ENCODE data around the gene METTL26. TPM values are rescaled to one million over a fixed set of nuclear protein-coding genes. Genes with fewer than 3 reads are reported as not detected.
A peak's percentile ranks its signal among the peaks of the same experiment; 100 is the strongest.

METTL26 gene
- total RNA-seq, 1 donor from 2014 or later, result 53.5 TPM

DNA sequence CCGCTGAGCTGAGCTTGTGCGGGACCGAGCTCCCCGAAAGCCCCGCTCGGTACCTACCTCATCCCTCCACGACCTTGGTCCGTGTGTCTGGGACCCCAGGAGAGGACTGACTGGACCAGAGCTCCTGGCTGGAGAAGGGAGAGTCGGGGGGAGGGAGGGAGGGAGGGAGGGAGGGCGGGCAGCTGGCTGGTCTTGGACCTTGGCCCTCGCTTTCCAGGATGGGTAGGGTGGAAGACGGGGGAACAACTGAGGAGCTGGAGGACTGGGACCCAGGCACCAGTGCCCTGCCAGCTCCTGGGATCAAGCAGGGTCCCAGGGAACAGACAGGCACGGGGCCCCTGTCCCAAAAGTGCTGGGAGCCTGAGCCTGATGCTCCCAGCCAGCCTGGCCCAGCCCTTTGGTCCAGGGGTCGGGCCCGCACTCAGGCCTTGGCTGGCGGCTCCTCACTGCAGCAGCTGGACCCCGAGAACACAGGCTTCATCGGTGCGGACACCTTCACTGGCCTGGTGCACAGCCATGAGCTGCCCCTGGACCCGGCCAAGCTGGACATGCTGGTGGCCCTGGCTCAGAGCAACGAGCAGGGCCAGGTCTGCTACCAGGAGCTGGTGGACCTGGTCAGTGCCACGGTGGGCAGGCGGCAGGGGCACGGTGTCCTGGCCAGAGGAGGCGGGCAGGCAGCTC, 39.9 kb upstream of the METTL26 start:
- no peaks in the 10 kb centered on the region for H3K27me3 ChIP-seq
- H3K36me3 ChIP-seq, result peaks cover 26% of the 10 kb centered on the region
- no peak overlapping the region for H3K27ac ChIP-seq
- H3K4me1 ChIP-seq, result peaks cover 13% of the 10 kb centered on the region
- no peak for TF ChIP-seq CTCF (IDR thresholded peaks at IDR 0.05)
- intact Hi-C loops (cut with DNase I), result no loop called here
- H3K4me3 ChIP-seq, result peak overlapping the region; percentile 28
- H3K9me3 ChIP-seq, result no peaks in the 10 kb centered on the region
- DNase-seq, result no peak
- no peak for ATAC-seq

DNA sequence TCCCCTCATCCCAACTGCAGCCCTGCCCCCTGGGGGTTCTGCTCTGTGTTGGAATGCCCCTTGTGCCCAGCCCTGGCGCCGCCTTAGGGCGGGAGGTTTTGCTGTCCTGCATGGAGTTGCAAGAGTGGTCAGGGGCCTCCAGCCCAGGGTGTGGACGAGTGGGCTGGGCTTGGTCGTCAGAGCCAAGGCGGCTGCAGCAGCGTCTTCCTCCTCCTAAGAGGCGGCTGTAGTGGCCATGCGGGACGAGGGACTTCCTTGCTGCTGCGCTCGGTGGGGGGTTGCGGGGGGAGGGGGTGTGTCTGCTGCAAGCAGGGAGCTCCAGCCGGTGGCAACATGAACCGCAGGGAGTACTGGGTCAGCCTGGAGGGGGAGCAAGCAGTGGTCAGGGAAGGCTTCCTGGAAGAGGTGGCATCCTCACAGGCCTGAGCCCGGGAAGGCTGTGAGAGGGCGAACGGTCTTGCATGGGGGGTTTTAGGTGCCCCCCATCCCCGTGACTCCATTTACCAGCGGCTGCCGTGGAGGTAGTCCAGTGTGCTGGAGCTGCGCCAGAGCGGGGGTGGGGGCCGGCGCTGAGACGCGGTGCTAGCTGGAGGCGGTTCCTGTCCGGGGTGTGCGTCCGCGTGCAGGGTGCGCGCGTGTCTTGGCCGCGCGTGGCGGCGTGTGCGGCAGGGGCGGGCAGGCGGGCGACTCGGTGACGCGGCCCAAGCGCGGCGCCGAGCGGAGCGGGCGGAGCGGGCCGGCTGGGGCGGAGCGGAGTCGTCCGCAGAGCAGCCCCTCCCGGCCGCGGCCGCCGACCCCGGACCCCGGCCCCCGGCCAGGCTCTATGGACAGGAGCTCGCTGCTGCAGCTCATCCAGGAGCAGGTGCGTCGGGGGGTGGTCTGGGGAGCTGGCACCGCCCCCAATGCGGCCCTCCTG, 39.1 kb upstream of the METTL26 start, which contains the start of gene RHBDL1:
TSS of gene RHBDL1 (plus strand) at position 704 of the 916 bp plus-strand sequence. CDS start at position 824, 120 bp downstream.
- Histone ChIP-seq H3K4me1 (peaks cover 10% of the 10 kb centered on the region), H3K4me3 (peak within 1 kb of the TSS; percentile 28), H3K27me3 (no peaks in the 10 kb centered on the region), H3K36me3 (peaks cover 34% of the 10 kb centered on the region), H3K9me3 (no peaks in the 10 kb centered on the region), H3K27ac (no peak within 1 kb of the TSS)
- TF ChIP-seq CTCF (IDR thresholded peaks at IDR 0.05), result no peak
- DNase-seq (no peak), ATAC-seq (no peak)
- intact Hi-C loops (cut with DNase I), result no loop called here

- H3K27me3 ChIP-seq, result no peaks in the 10 kb centered on the region
- DNase-seq (no peak), ATAC-seq (no peak)
- H3K36me3 ChIP-seq, result peaks cover 40% of the 10 kb centered on the region
- TF ChIP-seq CTCF (IDR thresholded peaks at IDR 0.05), result no peak
- no peaks in the 10 kb centered on the region for H3K9me3 ChIP-seq
- intact Hi-C loops (cut with DNase I), result no loop called here
- H3K27ac ChIP-seq, result no peak overlapping the region
- peaks cover 10% of the 10 kb centered on the region for H3K4me1 ChIP-seq
- H3K4me3 ChIP-seq, result no peak overlapping the region
Observed at GRCh38 chr16:674214-674881, 38.2 kb upstream of the METTL26 start.

GRCh38 chr16:673399-673991, 37.4 kb upstream of the METTL26 start:
- intact Hi-C loops (cut with DNase I), result no loop called here
- ATAC-seq (no peak), DNase-seq (no peak)
- peaks cover 15% of the 10 kb centered on the region for H3K4me1 ChIP-seq
- no peak overlapping the region for H3K27ac ChIP-seq
- H3K4me3 ChIP-seq, result no peak overlapping the region
- no peaks in the 10 kb centered on the region for H3K27me3 ChIP-seq
- no peak for TF ChIP-seq CTCF (IDR thresholded peaks at IDR 0.05)
- H3K9me3 ChIP-seq, result no peaks in the 10 kb centered on the region
- H3K36me3 ChIP-seq, result peaks cover 40% of the 10 kb centered on the region

- no peak overlapping the region for H3K4me3 ChIP-seq
- H3K36me3 ChIP-seq, result peaks cover 40% of the 10 kb centered on the region
- no peaks in the 10 kb centered on the region for H3K27me3 ChIP-seq
- no peaks in the 10 kb centered on the region for H3K9me3 ChIP-seq
- DNase-seq, result no peak
- TF ChIP-seq CTCF (IDR thresholded peaks at IDR 0.05), result no peak
- peaks cover 15% of the 10 kb centered on the region for H3K4me1 ChIP-seq
- intact Hi-C loops (cut with DNase I), result no loop called here
- no peak overlapping the region for H3K27ac ChIP-seq
- ATAC-seq, result no peak
Observed at GRCh38 chr16:672851-673250, 36.7 kb upstream of the METTL26 start.

All from upper lobe of right lung (tissue), 1 donor.